Measurements from ENCODE around the gene CXCL5.

Gene CXCL5

DNA sequence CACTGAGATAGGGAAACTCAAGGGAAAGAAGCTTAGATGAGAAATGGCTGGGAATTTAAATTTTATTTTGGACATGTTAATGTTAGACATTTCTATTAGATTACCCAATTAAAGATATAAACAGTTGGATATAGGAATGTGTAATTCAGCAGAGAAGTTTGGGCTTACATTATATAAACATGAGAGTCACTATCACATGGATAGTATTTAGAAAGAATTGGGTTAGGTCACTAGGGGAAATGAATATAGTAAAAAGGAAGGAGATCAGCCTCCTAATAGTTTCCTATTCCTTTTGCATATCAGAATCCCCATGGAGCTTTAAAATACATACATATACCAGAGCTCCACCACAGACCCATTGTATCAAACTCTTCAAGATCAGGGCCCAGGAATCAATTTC, 19.6 kb upstream of the CXCL5 start:
- Histone ChIP-seq H3K27me3 (ENCODE audit: insufficient read depth, poor library complexity, severe bottlenecking) (no peaks in the 10 kb centered on the region), H3K27ac (replicated peaks) (no peak overlapping the region), H3K4me3 (replicated peaks; ENCODE audit: insufficient read depth, low read length) (no peak overlapping the region)
- DNase-seq (ENCODE audit: low read depth in 1 of 2, low spot score in 1 of 2): no peak
- TF ChIP-seq CTCF (IDR thresholded peaks at IDR 0.05; ENCODE audit: insufficient read depth, low read length) (no peak), GABPA (IDR thresholded peaks at IDR 0.05; ENCODE audit: low read depth) (no peak)

GRCh38 chr4:74016068-74016467, 17.6 kb upstream of the CXCL5 start:
- Histone ChIP-seq H3K4me3 (replicated peaks; ENCODE audit: insufficient read depth, low read length) (no peak overlapping the region), H3K27ac (replicated peaks) (no peak overlapping the region), H3K27me3 (ENCODE audit: insufficient read depth, poor library complexity, severe bottlenecking) (no peaks in the 10 kb centered on the region)
- no peak for TF ChIP-seq GABPA (IDR thresholded peaks at IDR 0.05; ENCODE audit: low read depth)
- no peak for TF ChIP-seq CTCF (IDR thresholded peaks at IDR 0.05; ENCODE audit: insufficient read depth, low read length)
- no peak for DNase-seq (ENCODE audit: low read depth in 1 of 2, low spot score in 1 of 2)

- no peak for TF ChIP-seq CTCF (IDR thresholded peaks at IDR 0.05; ENCODE audit: insufficient read depth, low read length)
- no peak for TF ChIP-seq SPI1 (IDR thresholded peaks at IDR 0.05; ENCODE audit: borderline replicate concordance, low read depth)
- no peak for TF ChIP-seq GABPA (IDR thresholded peaks at IDR 0.05; ENCODE audit: low read depth)
- no peak for TF ChIP-seq POLR2AphosphoS5 (IDR thresholded peaks at IDR 0.05; ENCODE audit: low read depth)
- TF ChIP-seq, protein P1, sequence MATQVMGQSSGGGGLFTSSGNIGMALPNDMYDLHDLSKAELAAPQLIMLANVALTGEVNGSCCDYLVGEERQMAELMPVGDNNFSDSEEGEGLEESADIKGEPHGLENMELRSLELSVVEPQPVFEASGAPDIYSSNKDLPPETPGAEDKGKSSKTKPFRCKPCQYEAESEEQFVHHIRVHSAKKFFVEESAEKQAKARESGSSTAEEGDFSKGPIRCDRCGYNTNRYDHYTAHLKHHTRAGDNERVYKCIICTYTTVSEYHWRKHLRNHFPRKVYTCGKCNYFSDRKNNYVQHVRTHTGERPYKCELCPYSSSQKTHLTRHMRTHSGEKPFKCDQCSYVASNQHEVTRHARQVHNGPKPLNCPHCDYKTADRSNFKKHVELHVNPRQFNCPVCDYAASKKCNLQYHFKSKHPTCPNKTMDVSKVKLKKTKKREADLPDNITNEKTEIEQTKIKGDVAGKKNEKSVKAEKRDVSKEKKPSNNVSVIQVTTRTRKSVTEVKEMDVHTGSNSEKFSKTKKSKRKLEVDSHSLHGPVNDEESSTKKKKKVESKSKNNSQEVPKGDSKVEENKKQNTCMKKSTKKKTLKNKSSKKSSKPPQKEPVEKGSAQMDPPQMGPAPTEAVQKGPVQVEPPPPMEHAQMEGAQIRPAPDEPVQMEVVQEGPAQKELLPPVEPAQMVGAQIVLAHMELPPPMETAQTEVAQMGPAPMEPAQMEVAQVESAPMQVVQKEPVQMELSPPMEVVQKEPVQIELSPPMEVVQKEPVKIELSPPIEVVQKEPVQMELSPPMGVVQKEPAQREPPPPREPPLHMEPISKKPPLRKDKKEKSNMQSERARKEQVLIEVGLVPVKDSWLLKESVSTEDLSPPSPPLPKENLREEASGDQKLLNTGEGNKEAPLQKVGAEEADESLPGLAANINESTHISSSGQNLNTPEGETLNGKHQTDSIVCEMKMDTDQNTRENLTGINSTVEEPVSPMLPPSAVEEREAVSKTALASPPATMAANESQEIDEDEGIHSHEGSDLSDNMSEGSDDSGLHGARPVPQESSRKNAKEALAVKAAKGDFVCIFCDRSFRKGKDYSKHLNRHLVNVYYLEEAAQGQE (IDR thresholded peaks at IDR 0.05; ENCODE audit: insufficient replicate concordance, low read depth): no peak
- Histone ChIP-seq H3K27me3 (ENCODE audit: insufficient read depth, poor library complexity, severe bottlenecking) (no peaks in the 10 kb centered on the region), H3K27ac (replicated peaks) (no peak overlapping the region), H3K4me3 (replicated peaks; ENCODE audit: insufficient read depth, low read length) (no peak overlapping the region)
- DNase-seq (ENCODE audit: low read depth in 1 of 2, low spot score in 1 of 2): no peak
Measured at GRCh38 chr4:74015126-74015780, 16.8 kb upstream of the CXCL5 start.

DNA sequence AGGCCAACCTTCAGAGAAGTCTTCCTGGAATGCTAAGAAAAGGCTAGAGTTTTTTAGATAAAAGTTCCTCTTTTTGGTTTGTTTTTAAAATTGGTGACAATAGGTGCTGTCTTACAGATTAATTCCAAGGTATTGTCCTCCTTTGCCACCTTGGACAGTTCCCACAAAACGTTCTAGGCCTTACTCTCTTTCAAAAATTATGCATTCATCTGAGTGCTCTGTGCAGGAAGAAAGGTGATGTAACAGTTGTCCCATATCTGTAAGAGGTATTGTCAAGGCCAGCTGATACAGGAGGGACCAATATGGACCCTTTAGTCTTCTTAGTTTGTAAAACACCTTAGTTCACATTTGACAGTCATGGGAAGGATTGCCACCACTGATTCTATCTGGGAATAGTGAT, 15.9 kb upstream of the CXCL5 start:
- no peak overlapping the region for H3K27ac ChIP-seq (replicated peaks)
- no peak overlapping the region for H3K4me3 ChIP-seq (replicated peaks; ENCODE audit: insufficient read depth, low read length)
- TF ChIP-seq, protein P1 (IDR thresholded peaks at IDR 0.05; ENCODE audit: insufficient replicate concordance, low read depth): peak; percentile 90
- TF ChIP-seq SPI1 (IDR thresholded peaks at IDR 0.05; ENCODE audit: borderline replicate concordance, low read depth): no peak
- no peaks in the 10 kb centered on the region for H3K27me3 ChIP-seq (ENCODE audit: insufficient read depth, poor library complexity, severe bottlenecking)
- DNase-seq (ENCODE audit: low read depth in 1 of 2, low spot score in 1 of 2): no peak
